Activated effector memory CD4-positive, alpha-beta T cell treated with anti-CD3 and anti-CD28 coated beads, Interleukin-2, amount 50 U/mL, for 16 hours (primary cell): ENCODE measurements around the gene SMIM45.

Experiments
- DNase-seq: peaks from one replicate; pipeline ENCODE4 v3.0.0-alpha.2; 2020

The SMIM45 gene

GRCh38 chr22:41971431-41971830 lies 19.5 kb downstream of the SMIM45 start:
- no peak for DNase-seq

GRCh38 chr22:41974691-41975290 lies 22.8 kb downstream of the SMIM45 start:
- DNase-seq, result no peak

- no peak for DNase-seq
These were observed 23.5 kb downstream of the SMIM45 start for GRCh38 chr22:41975299-41976069.

GRCh38 chr22:41976070-41976901 lies 24.3 kb downstream of the SMIM45 start:
- peak; percentile 83 for DNase-seq

GRCh38 chr22:41976961-41977566 lies 25.1 kb downstream of the SMIM45 start:
- no peak for DNase-seq

GRCh38 chr22:41978732-41979131 lies 26.8 kb downstream of the SMIM45 start:
- no peak for DNase-seq

- no peak for DNase-seq
These were observed 27.7 kb downstream of the SMIM45 start for GRCh38 chr22:41979423-41980250.

GRCh38 chr22:41982865-41983264 lies 30.9 kb downstream of the SMIM45 start:
- no peak for DNase-seq

GRCh38 chr22:41983513-41984405 lies 31.8 kb downstream of the SMIM45 start:
- no peak for DNase-seq

GRCh38 chr22:41987276-41987675 lies 35.3 kb downstream of the SMIM45 start:
- DNase-seq, result peak; percentile 27

GRCh38 chr22:41989246-41989645 lies 37.3 kb downstream of the SMIM45 start:
- DNase-seq, result peak; percentile 34

- DNase-seq, result peak; percentile 24
These were observed 39.2 kb downstream of the SMIM45 start for GRCh38 chr22:41991111-41991510.

- peak; percentile 37 for DNase-seq
These were observed 40.5 kb downstream of the SMIM45 start for GRCh38 chr22:41992496-41992895.

- no peak for DNase-seq
These were observed 43.3 kb downstream of the SMIM45 start for GRCh38 chr22:41995211-41995610.

- no peak for DNase-seq
These were observed 44.9 kb downstream of the SMIM45 start for GRCh38 chr22:41996826-41997225.

- peak; percentile 95 for DNase-seq
These were observed 46.7 kb downstream of the SMIM45 start, which contains the start of gene WBP2NL for GRCh38 chr22:41998361-41999261. WBP2NL (plus strand) TSS chr22:41998788; CDS start chr22:41998819, 31 bp downstream.

GRCh38 chr22:42000466-42000865 lies 48.5 kb downstream of the SMIM45 start:
- DNase-seq, result no peak

- DNase-seq, result no peak
These were observed 49.2 kb downstream of the SMIM45 start for GRCh38 chr22:42001121-42001520.

GRCh38 chr22:42001706-42002105 lies 49.8 kb downstream of the SMIM45 start:
- no peak for DNase-seq

- DNase-seq, result no peak
These were observed 56.0 kb downstream of the SMIM45 start for GRCh38 chr22:42007922-42008321.
